Ectodermal cell (in vitro differentiated cells): ENCODE data around the gene OR6C4. TPM values are rescaled to one million over a fixed set of nuclear protein-coding genes. Genes with fewer than 3 reads are reported as not detected.
"Not testable (repeated sequence)": the region's sequence is repeated elsewhere in the genome, so short reads cannot be mapped to it uniquely, and the experiment has no call there.

Experiments used
- H3K27ac ChIP-seq: 2 replicates; pipeline ENCODE4 v1.7.0; 2013; ENCODE audit warnings: mild to moderate bottlenecking, low read depth, low read length; ENCODE audit not compliant: insufficient read depth, poor library complexity, severe bottlenecking
- H3K27me3 ChIP-seq: 2 replicates; pipeline ENCODE4 v1.7.0; 2013; ENCODE audit warnings: mild to moderate bottlenecking, low read length; ENCODE audit not compliant: insufficient read depth, control insufficient read depth, poor library complexity, severe bottlenecking
- H3K36me3 ChIP-seq: one replicate; pipeline ENCODE4 v1.7.0; 2013; ENCODE audit warnings: low read length; ENCODE audit not compliant: control insufficient read depth, insufficient read depth
- H3K4me1 ChIP-seq: one replicate; pipeline ENCODE4 v1.7.0; 2013; ENCODE audit warnings: low read length; ENCODE audit not compliant: control insufficient read depth, insufficient read depth
- H3K4me3 ChIP-seq: 2 replicates; pipeline ENCODE4 v1.7.0; 2013; ENCODE audit warnings: low read depth, low read length, control low read depth; ENCODE audit not compliant: insufficient read depth
- H3K9me3 ChIP-seq: 2 replicates; pipeline ENCODE4 v1.7.0; 2013; ENCODE audit warnings: mild to moderate bottlenecking, low read length, moderate library complexity; ENCODE audit not compliant: control insufficient read depth
- WGBS, 2 experiments: methylation state at CpG; one replicate each; pipeline ENCODE4 v1.1.7; 2013; ENCODE audit warnings: missing lambda C conversion rate in 2 of 2; 5-methylcytosine and 5-hydroxymethylcytosine counted together
- polyA plus RNA-seq, 4 experiments: library from polyadenylated mRNA; stranded (reverse); fragments of 50-300 nt; gene quantifications; one replicate each; pipeline ENCODE4 v1.2.3, GENCODE V29; 2013

OR6C4 gene
- polyA plus RNA-seq (2013, experiment 1 of 4) = not detected
- not detected for polyA plus RNA-seq (2013, experiment 2 of 4)
- not detected for polyA plus RNA-seq (2013, experiment 3 of 4)
- not detected for polyA plus RNA-seq (2013, experiment 4 of 4)

- Histone ChIP-seq H3K36me3 (no peaks in the 10 kb centered on the region), H3K27ac (no peak within 1 kb of the TSS), H3K9me3 (no peaks in the 10 kb centered on the region), H3K4me3 (no peak within 1 kb of the TSS), H3K27me3 (no peaks in the 10 kb centered on the region), H3K4me1 (no peaks in the 10 kb centered on the region)
- WGBS, 2 experiments = 64 to 80% methylated on average over 2 of the region's 2 CpGs
These were observed at the start of gene OR6C4 for GRCh38 chr12:55549302-55549701. Gene OR6C4 (plus strand): TSS chr12:55549602. CDS start chr12:55551227, 1,625 bp downstream.

DNA sequence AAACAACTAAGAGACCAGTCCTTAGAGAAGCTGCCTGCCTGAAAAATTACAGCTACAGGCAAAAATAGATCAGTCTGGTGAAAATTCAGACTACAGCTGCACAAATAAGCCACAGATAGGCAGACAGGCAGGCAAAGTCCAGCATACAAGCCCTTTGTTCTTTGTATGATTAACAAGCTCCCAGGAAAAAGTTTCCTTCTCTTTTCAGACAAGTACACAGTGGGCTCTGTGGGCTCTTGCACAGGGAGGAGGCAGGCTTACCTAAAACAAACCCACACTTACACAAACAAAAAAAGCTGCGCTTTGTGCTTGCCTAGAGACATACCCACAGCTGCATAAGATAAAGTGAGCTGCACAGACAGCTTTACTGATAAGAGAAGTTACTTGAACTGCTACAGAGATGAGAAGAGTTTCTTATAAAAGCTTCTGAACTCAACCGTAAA, 49.6 kb upstream of the OR6C4 start:
- Histone ChIP-seq H3K9me3 (no peaks in the 10 kb centered on the region), H3K27me3 (no peaks in the 10 kb centered on the region), H3K4me3 (no peak overlapping the region), H3K27ac (no peak overlapping the region), H3K36me3 (no peaks in the 10 kb centered on the region), H3K4me1 (no peaks in the 10 kb centered on the region)
- 81 to 83% methylated on average over 2 of the region's 2 CpGs for WGBS, 2 experiments

GRCh38 chr12:55501601-55502000, 47.8 kb upstream of the OR6C4 start:
- H3K9me3 ChIP-seq = no peaks in the 10 kb centered on the region
- no peak overlapping the region for H3K27ac ChIP-seq
- H3K36me3 ChIP-seq = no peaks in the 10 kb centered on the region
- no peaks in the 10 kb centered on the region for H3K27me3 ChIP-seq
- H3K4me3 ChIP-seq = no peak overlapping the region
- H3K4me1 ChIP-seq = no peaks in the 10 kb centered on the region
- 67 to 79% methylated on average over 2 of the region's 2 CpGs for WGBS, 2 experiments

- Histone ChIP-seq H3K27me3 (no peaks in the 10 kb centered on the region), H3K9me3 (no peaks in the 10 kb centered on the region), H3K27ac (no peak overlapping the region), H3K4me3 (no peak overlapping the region), H3K4me1 (no peaks in the 10 kb centered on the region), H3K36me3 (no peaks in the 10 kb centered on the region)
- 88 to 100% methylated on average over 1 of the region's 1 CpG for WGBS, 2 experiments
These were observed 33.7 kb upstream of the OR6C4 start for GRCh38 chr12:55515696-55516095.

DNA sequence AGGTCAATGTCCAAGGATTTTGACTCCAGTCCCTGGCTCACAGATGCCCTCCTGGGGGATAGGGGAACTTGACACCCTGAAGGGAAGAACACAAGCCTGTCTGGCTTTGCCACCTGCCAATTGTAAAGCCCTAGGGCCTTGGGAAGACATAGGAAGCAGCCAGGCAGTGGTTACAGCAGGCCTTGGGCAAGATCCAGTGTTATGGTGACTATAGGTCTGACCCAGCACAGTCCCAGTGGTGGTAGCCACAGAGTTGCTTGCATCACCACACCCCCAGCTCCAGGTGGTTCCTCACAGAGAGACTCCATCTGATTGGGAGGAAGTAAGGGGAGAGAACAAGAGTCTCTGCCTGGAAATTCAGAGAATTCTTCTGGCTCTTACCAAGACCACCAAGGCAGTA, 33.0 kb upstream of the OR6C4 start:
- no peaks in the 10 kb centered on the region for H3K36me3 ChIP-seq
- H3K9me3 ChIP-seq = no peaks in the 10 kb centered on the region
- no peaks in the 10 kb centered on the region for H3K27me3 ChIP-seq
- H3K27ac ChIP-seq = no peak overlapping the region
- H3K4me3 ChIP-seq = no peak overlapping the region
- H3K4me1 ChIP-seq = no peaks in the 10 kb centered on the region

DNA sequence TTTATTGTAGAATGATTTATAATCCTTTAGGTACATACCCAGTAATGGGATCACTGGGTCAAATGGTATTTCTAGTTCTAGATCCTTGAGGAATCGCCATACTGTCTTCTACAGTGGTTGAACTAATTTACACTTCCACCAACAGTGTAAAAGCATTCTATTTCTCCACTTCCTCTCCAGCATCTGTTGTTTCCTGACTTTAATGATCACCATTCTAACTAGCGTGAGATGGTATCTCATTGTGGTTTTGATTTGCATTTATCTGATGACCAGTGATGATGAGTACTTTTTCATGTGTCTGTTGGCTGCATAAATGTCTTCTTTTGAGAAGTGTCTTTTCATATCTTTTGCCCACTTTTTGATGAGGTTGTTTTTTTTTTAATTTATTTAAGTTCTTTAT, 1.2 kb upstream of the OR6C4 start:
- not testable (repeated sequence) for H3K4me3 ChIP-seq, H3K36me3 ChIP-seq

DNA sequence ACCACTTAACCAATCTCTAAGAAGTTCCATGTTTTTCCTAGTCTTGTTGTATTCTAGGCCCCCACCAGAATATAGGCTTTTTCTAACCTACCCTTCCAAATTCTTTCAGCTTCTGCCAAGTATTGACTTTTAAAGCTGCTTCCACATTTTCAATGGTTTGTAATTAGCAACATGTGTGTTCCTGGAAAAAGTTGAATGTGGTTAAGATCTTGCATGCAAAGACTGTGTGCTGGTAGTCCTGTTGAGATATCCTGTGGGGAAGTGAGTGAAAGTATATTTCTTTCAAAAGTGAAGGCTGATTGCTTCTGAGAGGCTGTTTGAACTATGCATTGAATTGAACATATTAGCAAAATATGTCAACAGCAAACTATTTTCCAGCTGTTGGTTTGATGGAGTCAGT, 646 bp upstream of the OR6C4 start:
- no peaks in the 10 kb centered on the region for H3K36me3 ChIP-seq

More for the DNA sequence above, 1.2 kb upstream of the OR6C4 start:
- not testable (repeated sequence) for H3K9me3 ChIP-seq, H3K27me3 ChIP-seq, H3K4me1 ChIP-seq, H3K27ac ChIP-seq
- 80 to 96% methylated on average over 2 of the region's 2 CpGs for WGBS, 2 experiments

GRCh38 chr12:55554296-55554695, 4.9 kb downstream of the OR6C4 start:
- Histone ChIP-seq H3K36me3 (no peaks in the 10 kb centered on the region), H3K4me3 (no peak overlapping the region), H3K4me1 (no peaks in the 10 kb centered on the region), H3K27ac (no peak overlapping the region), H3K9me3 (peaks cover 4% of the 10 kb centered on the region), H3K27me3 (no peaks in the 10 kb centered on the region)

More for the DNA sequence above, 646 bp upstream of the OR6C4 start:
- Histone ChIP-seq H3K9me3 (no peaks in the 10 kb centered on the region), H3K27me3 (no peaks in the 10 kb centered on the region), H3K4me3 (no peak overlapping the region), H3K27ac (no peak overlapping the region), H3K4me1 (no peaks in the 10 kb centered on the region)

GRCh38 chr12:55570060-55570459, 20.7 kb downstream of the OR6C4 start:
- not testable (repeated sequence) for H3K27ac ChIP-seq, H3K36me3 ChIP-seq, H3K27me3 ChIP-seq, H3K9me3 ChIP-seq, H3K4me1 ChIP-seq, H3K4me3 ChIP-seq

- not testable (repeated sequence) for H3K36me3 ChIP-seq, H3K4me3 ChIP-seq, H3K9me3 ChIP-seq, H3K4me1 ChIP-seq, H3K27ac ChIP-seq, H3K27me3 ChIP-seq
- 93 to 98% methylated on average over 1 of the region's 1 CpG for WGBS, 2 experiments
These were observed 21.3 kb downstream of the OR6C4 start for GRCh38 chr12:55570689-55571088.

DNA sequence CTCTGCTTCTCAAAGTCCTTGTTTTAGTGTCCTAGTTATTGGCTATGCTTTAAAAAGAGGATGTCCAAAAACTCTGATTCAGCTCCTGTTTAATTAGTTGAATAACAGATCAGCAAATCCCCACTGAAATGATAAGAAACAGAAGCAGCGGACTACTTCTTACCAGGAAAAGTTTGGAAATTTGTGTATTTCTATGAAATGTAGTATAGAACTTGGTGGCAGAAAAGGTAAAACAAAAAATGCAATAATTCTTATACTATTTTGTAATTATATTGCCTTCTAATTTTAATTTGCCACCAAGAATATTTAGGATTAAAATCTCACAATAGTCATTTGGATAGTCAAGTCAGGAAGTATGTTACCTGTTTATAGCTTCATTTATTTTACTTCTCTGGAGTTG, 22.8 kb downstream of the OR6C4 start, which contains the start of gene OR2AP1:
Gene OR2AP1, plus strand, starts transcription at position 301 of the 400 bp plus-strand sequence. CDS start 1,947 bp downstream, outside the sequence.
- 91% methylated on average over 1 of the region's 1 CpG; no CpG with 5 or more reads in 1 of the 2 experiments for whole genome bisulfite sequencing, 2 experiments
- Histone ChIP-seq H3K9me3 (peaks cover 2% of the 10 kb centered on the region), H3K36me3 (no peaks in the 10 kb centered on the region), H3K4me3 (no peak within 1 kb of the TSS), H3K27me3 (no peaks in the 10 kb centered on the region), H3K27ac (no peak within 1 kb of the TSS), H3K4me1 (no peaks in the 10 kb centered on the region)
